KMS-11 (cell line): ENCODE measurements around the gene FHOD1.

Experiments
- H2AFZ ChIP-seq: fragments of 200-600 bp; sonication (generic); 2 replicates; pipeline ENCODE4 v1.6.1; 2016; ENCODE audit warnings: antibody characterized with exemption, mixed run types, low read depth
- H3K27ac ChIP-seq: fragments of 200-600 bp; sonication (generic); 2 replicates; pipeline ENCODE4 v1.6.1; 2016; ENCODE audit warnings: mild to moderate bottlenecking, mixed run types
- H3K27me3 ChIP-seq: fragments of 200-600 bp; sonication (generic); 2 replicates; pipeline ENCODE4 v1.6.1; 2017; ENCODE audit warnings: mild to moderate bottlenecking, low read depth, mixed run types, moderate library complexity; ENCODE audit not compliant: insufficient read depth
- H3K36me3 ChIP-seq: fragments of 200-600 bp; sonication (generic); 2 replicates; pipeline ENCODE4 v1.6.1; 2017; ENCODE audit warnings: mild to moderate bottlenecking, mixed run types; ENCODE audit not compliant: insufficient read depth
- H3K4me1 ChIP-seq: fragments of 200-600 bp; sonication (generic); 2 replicates; pipeline ENCODE4 v1.6.1; 2016; ENCODE audit warnings: mild to moderate bottlenecking, low read depth, mixed run types; ENCODE audit not compliant: poor library complexity, severe bottlenecking
- H3K4me2 ChIP-seq: fragments of 200-600 bp; sonication (generic); 2 replicates; pipeline ENCODE4 v1.7.0; 2016; ENCODE audit warnings: mild to moderate bottlenecking, mixed run types
- H3K4me3 ChIP-seq: fragments of 200-600 bp; sonication (generic); IDR thresholded peaks from 2 replicates; pipeline ENCODE4 v1.6.1; 2017; ENCODE audit warnings: low read depth, low read length, mixed read lengths; ENCODE audit not compliant: insufficient read depth
- H3K79me2 ChIP-seq: fragments of 200-600 bp; sonication (generic); 2 replicates; pipeline ENCODE4 v1.6.1; 2016; ENCODE audit warnings: low read depth, mixed run types; ENCODE audit not compliant: insufficient read depth
- H3K9ac ChIP-seq: fragments of 200-600 bp; sonication (generic); 2 replicates; pipeline ENCODE4 v1.6.1; 2016; ENCODE audit warnings: mild to moderate bottlenecking, mixed run types
- H4K20me1 ChIP-seq: fragments of 200-600 bp; sonication (generic); 2 replicates; pipeline ENCODE4 v1.6.1; 2016; ENCODE audit warnings: mild to moderate bottlenecking, mixed run types; ENCODE audit not compliant: insufficient read depth
- CTCF ChIP-seq: fragments of 200-600 bp; sonication (generic); conservative IDR thresholded peaks from 2 replicates; pipeline ENCODE4 v1.6.1; 2017; ENCODE audit warnings: low read depth, mild to moderate bottlenecking, antibody characterized with exemption, low read length, moderate library complexity, mixed read lengths

FHOD1 gene

GRCh38 chr16:67184995-67185650 is 62.2 kb downstream of the FHOD1 start:
- H3K4me2 ChIP-seq: peak overlapping the region; percentile 97; the same call in 1 of the 2 replicates
- H3K36me3 ChIP-seq: no peaks in the 10 kb centered on the region
- H3K4me1 ChIP-seq: peaks cover 9% of the 10 kb centered on the region
- H2AFZ ChIP-seq: no peak overlapping the region
- no peaks in the 10 kb centered on the region for H3K79me2 ChIP-seq
- H3K27ac ChIP-seq: no peak overlapping the region
- no peaks in the 10 kb centered on the region for H4K20me1 ChIP-seq
- no peak overlapping the region for H3K9ac ChIP-seq
- H3K27me3 ChIP-seq: peaks cover 17% of the 10 kb centered on the region; the same call in 1 of the 2 replicates
- peak; percentile 73 for TF ChIP-seq CTCF
- H3K4me3 ChIP-seq: no peak overlapping the region

- H3K27ac ChIP-seq: no peak overlapping the region
- no peaks in the 10 kb centered on the region for H3K36me3 ChIP-seq
- peak overlapping the region; percentile 97 for H3K4me2 ChIP-seq
- TF ChIP-seq CTCF: no peak
- no peaks in the 10 kb centered on the region for H3K79me2 ChIP-seq
- H3K9ac ChIP-seq: 0 out of 2 replicates have a peak overlapping the region, but pooled peaks have one; percentile 61
- H3K27me3 ChIP-seq: peaks cover 17% of the 10 kb centered on the region; the same call in 1 of the 2 replicates
- no peaks in the 10 kb centered on the region for H4K20me1 ChIP-seq
- no peak overlapping the region for H3K4me3 ChIP-seq
- peak overlapping the region; percentile 55 for H2AFZ ChIP-seq
- peaks cover 9% of the 10 kb centered on the region for H3K4me1 ChIP-seq
These were observed 62.8 kb downstream of the FHOD1 start for GRCh38 chr16:67184453-67184994.

- H3K36me3 ChIP-seq: no peaks in the 10 kb centered on the region
- peak within 1 kb of the TSS; percentile 97 for H3K4me2 ChIP-seq
- H3K4me1 ChIP-seq: peaks cover 9% of the 10 kb centered on the region
- peaks cover 17% of the 10 kb centered on the region; the same call in 1 of the 2 replicates for H3K27me3 ChIP-seq
- H3K9ac ChIP-seq: peak within 1 kb of the TSS; percentile 61; the same call in 1 of the 2 replicates
- no peaks in the 10 kb centered on the region for H4K20me1 ChIP-seq
- TF ChIP-seq CTCF: no peak
- peak within 1 kb of the TSS; percentile 55 for H2AFZ ChIP-seq
- no peaks in the 10 kb centered on the region for H3K79me2 ChIP-seq
- no peak within 1 kb of the TSS for H3K4me3 ChIP-seq
- H3K27ac ChIP-seq: peak within 1 kb of the TSS; percentile 40; the same call in 1 of the 2 replicates
These were observed 63.4 kb downstream of the FHOD1 start, which contains the start of gene MATCAP1 for GRCh38 chr16:67183627-67184452. MATCAP1 (minus strand) TSS chr16:67183963; CDS start chr16:67180610, 3,353 bp downstream.

- H3K9ac ChIP-seq: no peak overlapping the region
These were observed 64.0 kb downstream of the FHOD1 start for GRCh38 chr16:67183284-67183626.

More at GRCh38 chr16:67183284-67183626, 64.0 kb downstream of the FHOD1 start:
- peaks cover 17% of the 10 kb centered on the region; the same call in 1 of the 2 replicates for H3K27me3 ChIP-seq
- H3K4me3 ChIP-seq: no peak overlapping the region
- H3K36me3 ChIP-seq: no peaks in the 10 kb centered on the region
- H3K4me2 ChIP-seq: peak overlapping the region; percentile 58
- no peak for TF ChIP-seq CTCF
- peak overlapping the region; percentile 55 for H2AFZ ChIP-seq
- H4K20me1 ChIP-seq: no peaks in the 10 kb centered on the region
- peaks cover 9% of the 10 kb centered on the region for H3K4me1 ChIP-seq
- H3K27ac ChIP-seq: no peak overlapping the region
- no peaks in the 10 kb centered on the region for H3K79me2 ChIP-seq
